GM12865 (cell line): ENCODE data around the gene RNF220.

Experiments
- DNase-seq: peaks from one replicate; pipeline ENCODE4 v3.0.0; 2010; ENCODE audit warnings: low read depth
- H3K4me3 ChIP-seq: 2 replicates; pipeline ENCODE4 v1.5.1; 2011; ENCODE audit warnings: mild to moderate bottlenecking, low read depth, low read length, control low read depth
- TF ChIP-seq, protein P1 (sequence below): IDR thresholded peaks from 2 replicates; pipeline ENCODE4 v1.5.1; 2011; ENCODE audit warnings: low read length, control low read depth, low read depth, inconsistent platforms; ENCODE audit not compliant: insufficient read depth; ENCODE audit errors: missing control alignments

The RNF220 gene

GRCh38 chr1:44539991-44540730 lies 135.1 kb downstream of the RNF220 start:
- no peak for DNase-seq
- no peak overlapping the region for H3K4me3 ChIP-seq
- TF ChIP-seq, protein P1, sequence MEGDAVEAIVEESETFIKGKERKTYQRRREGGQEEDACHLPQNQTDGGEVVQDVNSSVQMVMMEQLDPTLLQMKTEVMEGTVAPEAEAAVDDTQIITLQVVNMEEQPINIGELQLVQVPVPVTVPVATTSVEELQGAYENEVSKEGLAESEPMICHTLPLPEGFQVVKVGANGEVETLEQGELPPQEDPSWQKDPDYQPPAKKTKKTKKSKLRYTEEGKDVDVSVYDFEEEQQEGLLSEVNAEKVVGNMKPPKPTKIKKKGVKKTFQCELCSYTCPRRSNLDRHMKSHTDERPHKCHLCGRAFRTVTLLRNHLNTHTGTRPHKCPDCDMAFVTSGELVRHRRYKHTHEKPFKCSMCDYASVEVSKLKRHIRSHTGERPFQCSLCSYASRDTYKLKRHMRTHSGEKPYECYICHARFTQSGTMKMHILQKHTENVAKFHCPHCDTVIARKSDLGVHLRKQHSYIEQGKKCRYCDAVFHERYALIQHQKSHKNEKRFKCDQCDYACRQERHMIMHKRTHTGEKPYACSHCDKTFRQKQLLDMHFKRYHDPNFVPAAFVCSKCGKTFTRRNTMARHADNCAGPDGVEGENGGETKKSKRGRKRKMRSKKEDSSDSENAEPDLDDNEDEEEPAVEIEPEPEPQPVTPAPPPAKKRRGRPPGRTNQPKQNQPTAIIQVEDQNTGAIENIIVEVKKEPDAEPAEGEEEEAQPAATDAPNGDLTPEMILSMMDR = no peak

GRCh38 chr1:44542420-44543063 lies 137.5 kb downstream of the RNF220 start:
- TF ChIP-seq, protein P1 = no peak
- no peak overlapping the region for H3K4me3 ChIP-seq
- DNase-seq = no peak

- H3K4me3 ChIP-seq = no peak overlapping the region
- TF ChIP-seq, protein P1 = no peak
Measured at GRCh38 chr1:44543064-44543744, 138.1 kb downstream of the RNF220 start.

GRCh38 chr1:44543786-44544185 lies 138.7 kb downstream of the RNF220 start:
- TF ChIP-seq, protein P1 = no peak
- DNase-seq = no peak

More at GRCh38 chr1:44543064-44543744, 138.1 kb downstream of the RNF220 start:
- DNase-seq = no peak

GRCh38 chr1:44544960-44545359 lies 139.9 kb downstream of the RNF220 start:
- TF ChIP-seq, protein P1 = no peak
- no peak overlapping the region for H3K4me3 ChIP-seq
- DNase-seq = no peak

More at GRCh38 chr1:44543786-44544185, 138.7 kb downstream of the RNF220 start:
- H3K4me3 ChIP-seq = no peak overlapping the region

DNA sequence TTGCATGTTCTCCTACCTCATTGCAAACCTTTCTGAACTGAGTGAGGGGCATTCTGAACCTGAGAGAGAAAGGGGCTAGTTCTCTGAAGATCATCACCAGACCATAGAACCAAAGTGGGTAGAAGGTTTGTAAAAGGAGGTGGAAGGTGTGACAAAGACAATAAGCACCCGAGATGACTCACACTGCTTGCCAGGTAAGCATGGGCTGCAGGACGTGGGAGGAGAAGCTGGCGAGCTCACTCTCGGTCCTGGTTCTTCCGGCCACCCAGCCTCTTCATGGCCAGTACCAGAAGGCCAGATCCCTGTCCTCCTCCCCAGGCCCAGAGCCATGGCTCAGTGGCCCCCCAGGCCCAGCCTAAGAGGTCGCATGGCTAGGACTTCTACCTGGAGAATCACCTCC lies 140.9 kb downstream of the RNF220 start:
- TF ChIP-seq, protein P1 = no peak
- H3K4me3 ChIP-seq = no peak overlapping the region
- no peak for DNase-seq
